Measurements from ENCODE around the gene IFNL1.
"Not testable (repeated sequence)": the region's sequence is repeated elsewhere in the genome, so short reads cannot be mapped to it uniquely, and the experiment has no call there.

IFNL1 gene

GRCh38 chr19:39328046-39328705, 32.0 kb downstream of the IFNL1 start:
- in situ Hi-C loops (cut with HindIII; ENCODE audit: low sequenced_read_pairs), result no loop called here

GRCh38 chr19:39329948-39330347, 33.7 kb downstream of the IFNL1 start:
- in situ Hi-C loops (cut with HindIII; ENCODE audit: low sequenced_read_pairs), result no loop called here

- in situ Hi-C loops (cut with HindIII; ENCODE audit: low sequenced_read_pairs), result no loop called here
Observed at GRCh38 chr19:39332293-39332692, 36.1 kb downstream of the IFNL1 start.

- in situ Hi-C loops (cut with HindIII; ENCODE audit: low sequenced_read_pairs), result not testable (repeated sequence)
Observed at GRCh38 chr19:39332738-39333137, 36.5 kb downstream of the IFNL1 start.

GRCh38 chr19:39333507-39333906, 37.3 kb downstream of the IFNL1 start:
- in situ Hi-C loops (cut with HindIII; ENCODE audit: low sequenced_read_pairs), result no loop called here

- in situ Hi-C loops (cut with HindIII; ENCODE audit: low sequenced_read_pairs), result no loop called here
Observed at GRCh38 chr19:39334444-39334976, 38.3 kb downstream of the IFNL1 start.

GRCh38 chr19:39335168-39335548, 39.0 kb downstream of the IFNL1 start:
- in situ Hi-C loops (cut with HindIII; ENCODE audit: low sequenced_read_pairs), result no loop called here

- in situ Hi-C loops (cut with HindIII; ENCODE audit: low sequenced_read_pairs), result no loop called here
Observed at GRCh38 chr19:39336483-39336882, 40.3 kb downstream of the IFNL1 start.

GRCh38 chr19:39339674-39340073, 43.5 kb downstream of the IFNL1 start:
- in situ Hi-C loops (cut with HindIII; ENCODE audit: low sequenced_read_pairs), result no loop called here

- in situ Hi-C loops (cut with HindIII; ENCODE audit: low sequenced_read_pairs), result not testable (repeated sequence)
Observed at GRCh38 chr19:39340156-39340555, 43.9 kb downstream of the IFNL1 start.

GRCh38 chr19:39341129-39341718, 45.0 kb downstream of the IFNL1 start:
- in situ Hi-C loops (cut with HindIII; ENCODE audit: low sequenced_read_pairs), result no loop called here

- in situ Hi-C loops (cut with HindIII; ENCODE audit: low sequenced_read_pairs), result no loop called here
Observed at GRCh38 chr19:39341719-39342604, 45.8 kb downstream of the IFNL1 start, which contains the start of gene SAMD4B. Gene SAMD4B, plus strand, starts transcription at chr19:39342421. Its CDS starts 14,473 bp downstream, at chr19:39356894.

GRCh38 chr19:39342647-39343305, 46.6 kb downstream of the IFNL1 start:
- in situ Hi-C loops (cut with HindIII; ENCODE audit: low sequenced_read_pairs), result no loop called here

- in situ Hi-C loops (cut with HindIII; ENCODE audit: low sequenced_read_pairs), result no loop called here
Observed at GRCh38 chr19:39345956-39346355, 49.7 kb downstream of the IFNL1 start.

- in situ Hi-C loops (cut with HindIII; ENCODE audit: low sequenced_read_pairs), result no loop called here
Observed at GRCh38 chr19:39347332-39348164, 51.3 kb downstream of the IFNL1 start.

Data from DLD1 (cell line).